LNCAP (cell line): ENCODE data around the gene ZBTB38.

Experiments
- CTCF ChIP-seq: fragments of 450-650 bp; IDR thresholded peaks from 2 replicates; pipeline ENCODE4 v1.5.1; 2017; ENCODE audit warnings: mild to moderate bottlenecking

Gene ZBTB38

GRCh38 chr3:141330235-141330634, 38.1 kb upstream of the ZBTB38 start:
- no peak for TF ChIP-seq CTCF

DNA sequence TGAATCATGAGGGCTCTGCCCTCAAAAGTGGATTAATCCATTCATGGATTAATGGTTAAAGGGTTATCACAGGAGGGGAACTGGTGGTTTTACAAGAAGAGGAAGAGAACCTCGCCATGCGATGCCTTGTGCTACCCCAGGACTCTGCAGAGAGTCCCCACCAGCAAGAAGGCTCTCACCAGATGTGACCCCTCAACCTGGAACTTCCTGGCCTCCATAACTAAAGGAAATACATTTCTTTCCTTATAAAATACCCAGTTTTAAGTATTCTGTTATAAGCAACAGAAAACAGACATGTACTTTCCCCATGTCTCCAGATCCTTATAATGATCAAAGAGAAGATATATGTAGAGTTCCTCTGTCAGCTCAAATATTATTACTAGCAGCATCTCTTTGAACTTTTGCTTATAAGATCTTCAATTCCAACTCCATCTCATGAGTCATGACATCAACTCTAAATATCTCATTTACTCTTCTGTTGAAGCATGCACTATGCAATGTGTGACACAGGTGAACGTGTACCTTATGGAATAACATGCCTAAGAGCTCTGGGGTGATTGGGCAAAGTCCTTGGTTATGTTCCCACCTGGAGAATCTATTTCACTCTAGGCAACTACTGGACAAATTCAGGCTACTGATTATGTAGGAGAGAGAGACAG, 37.5 kb upstream of the ZBTB38 start:
- TF ChIP-seq CTCF, result no peak

DNA sequence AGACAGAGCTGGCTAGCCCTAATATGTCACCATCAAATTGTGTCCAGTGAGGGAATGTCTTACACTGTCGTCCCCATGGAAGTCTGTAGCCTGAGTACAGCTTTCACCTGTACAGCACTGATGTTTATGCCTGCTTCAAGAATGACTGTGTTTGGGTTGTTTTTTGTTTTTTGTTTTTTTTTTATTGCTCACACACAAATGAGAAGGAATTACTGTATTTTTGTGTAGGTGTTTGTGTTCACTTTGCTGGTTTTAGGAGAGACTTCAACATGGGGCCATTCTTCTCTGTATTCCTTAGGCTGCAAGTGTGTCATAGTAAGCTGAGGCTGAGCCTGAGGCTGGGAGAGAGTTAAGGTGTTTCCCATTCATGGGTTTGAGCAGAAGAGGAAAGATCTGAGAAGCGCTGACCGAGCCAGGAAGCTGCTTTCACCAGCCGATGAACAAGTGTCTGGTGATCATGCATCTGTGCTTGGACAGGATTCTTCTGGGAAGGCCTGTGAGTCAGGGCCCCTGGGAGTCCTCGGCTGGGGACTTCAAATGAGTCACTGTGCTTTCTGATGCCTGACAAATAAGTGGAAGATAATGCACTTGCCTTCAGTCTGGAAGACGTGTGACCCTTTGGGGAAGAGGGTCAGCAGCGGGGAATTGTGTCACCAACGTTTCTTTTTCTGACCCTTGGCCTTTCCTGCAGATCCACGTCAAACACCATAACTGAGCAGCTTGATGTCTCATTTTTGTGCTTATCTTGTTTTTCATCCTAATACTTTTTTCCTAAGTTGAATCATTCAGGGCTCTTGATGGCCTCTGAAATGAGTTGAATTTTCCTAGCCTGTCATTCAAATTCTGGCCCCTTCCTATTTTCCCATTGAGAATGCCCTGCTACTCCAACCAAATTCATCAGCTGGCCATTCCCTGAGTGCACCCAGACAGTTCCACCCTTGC, 36.7 kb upstream of the ZBTB38 start:
- TF ChIP-seq CTCF, result no peak

GRCh38 chr3:141332416-141332815, 35.9 kb upstream of the ZBTB38 start:
- TF ChIP-seq CTCF, result no peak

DNA sequence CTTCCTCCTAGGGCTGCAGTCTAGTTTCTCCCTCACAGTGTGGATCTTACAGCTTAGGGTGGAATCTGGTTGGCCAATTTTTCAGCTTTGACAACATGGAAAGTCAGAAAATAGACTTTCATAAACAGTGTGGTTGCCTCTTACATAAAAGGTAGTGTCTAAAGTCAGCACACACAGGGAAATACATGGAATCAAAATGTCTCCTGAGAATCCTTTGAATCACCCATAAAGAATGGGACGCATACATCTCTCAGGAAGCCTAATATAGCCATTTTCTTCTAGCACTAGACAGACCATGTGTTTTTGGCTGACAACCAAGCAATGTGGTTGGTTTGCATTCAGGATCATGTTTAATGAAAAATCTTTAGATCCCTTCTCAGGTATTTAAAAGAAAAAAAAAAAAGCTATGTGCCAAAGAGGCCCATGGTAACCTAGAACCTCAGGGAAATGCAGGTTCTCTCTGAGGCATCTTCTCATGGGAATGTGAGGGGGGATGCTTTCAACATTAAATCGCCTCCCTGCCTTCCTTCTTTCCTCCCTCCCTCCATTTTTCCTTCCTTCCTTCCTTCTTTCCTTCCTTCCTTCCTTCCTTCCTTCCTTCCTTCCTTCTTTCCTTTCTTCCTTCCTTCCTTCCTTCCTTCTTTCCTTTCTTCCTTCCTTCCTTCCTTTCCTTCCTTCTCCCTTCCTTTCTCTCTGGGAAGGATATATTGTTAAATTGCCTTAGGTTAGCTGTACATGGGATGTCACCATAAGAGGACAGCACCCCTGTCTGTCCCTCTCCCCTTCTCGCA, 34.3 kb upstream of the ZBTB38 start:
- no peak for TF ChIP-seq CTCF

DNA sequence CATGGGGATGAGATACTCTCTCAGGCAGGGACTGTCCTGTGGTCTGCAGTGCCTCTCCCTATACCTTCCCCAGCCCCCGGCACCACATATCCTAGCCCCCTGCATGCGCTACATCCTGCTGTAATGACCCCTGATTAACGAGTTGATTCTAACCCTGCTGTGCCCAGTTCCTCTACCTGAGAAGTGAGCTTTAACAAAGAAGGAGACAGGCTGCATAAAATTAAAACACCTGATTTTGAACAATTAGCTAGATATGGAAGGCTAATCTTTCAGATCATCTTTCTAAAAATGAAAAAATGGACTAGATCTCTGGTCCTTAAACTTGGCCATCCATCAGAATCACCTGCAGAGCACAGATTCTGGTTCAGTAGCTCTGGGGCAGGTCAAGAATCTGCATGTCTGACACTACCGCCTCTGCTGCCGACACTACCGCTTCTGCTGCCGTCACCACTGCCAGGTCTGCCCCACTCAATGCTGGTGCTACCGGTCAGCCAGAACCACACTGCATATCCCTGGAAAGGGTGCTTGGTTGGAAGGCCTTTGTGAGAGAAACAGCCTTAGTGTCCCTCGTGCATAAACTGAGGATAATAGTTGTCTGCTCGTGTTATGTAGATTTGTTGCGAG, 33.6 kb upstream of the ZBTB38 start:
- no peak for TF ChIP-seq CTCF

- TF ChIP-seq CTCF, result no peak
Measured at GRCh38 chr3:141335531-141336061, 32.7 kb upstream of the ZBTB38 start.
